SHP77 (cell line): ENCODE results near the gene ST6GALNAC2.
"Not testable (repeated sequence)": the region's sequence is repeated elsewhere in the genome, so short reads cannot be mapped to it uniquely, and the experiment has no call there.

Experiments
- DNase-seq, 2 experiments: peaks; one replicate each; lab custom pipeline; 2025; lab: John Stamatoyannopoulos, UW

ST6GALNAC2 gene

DNA sequence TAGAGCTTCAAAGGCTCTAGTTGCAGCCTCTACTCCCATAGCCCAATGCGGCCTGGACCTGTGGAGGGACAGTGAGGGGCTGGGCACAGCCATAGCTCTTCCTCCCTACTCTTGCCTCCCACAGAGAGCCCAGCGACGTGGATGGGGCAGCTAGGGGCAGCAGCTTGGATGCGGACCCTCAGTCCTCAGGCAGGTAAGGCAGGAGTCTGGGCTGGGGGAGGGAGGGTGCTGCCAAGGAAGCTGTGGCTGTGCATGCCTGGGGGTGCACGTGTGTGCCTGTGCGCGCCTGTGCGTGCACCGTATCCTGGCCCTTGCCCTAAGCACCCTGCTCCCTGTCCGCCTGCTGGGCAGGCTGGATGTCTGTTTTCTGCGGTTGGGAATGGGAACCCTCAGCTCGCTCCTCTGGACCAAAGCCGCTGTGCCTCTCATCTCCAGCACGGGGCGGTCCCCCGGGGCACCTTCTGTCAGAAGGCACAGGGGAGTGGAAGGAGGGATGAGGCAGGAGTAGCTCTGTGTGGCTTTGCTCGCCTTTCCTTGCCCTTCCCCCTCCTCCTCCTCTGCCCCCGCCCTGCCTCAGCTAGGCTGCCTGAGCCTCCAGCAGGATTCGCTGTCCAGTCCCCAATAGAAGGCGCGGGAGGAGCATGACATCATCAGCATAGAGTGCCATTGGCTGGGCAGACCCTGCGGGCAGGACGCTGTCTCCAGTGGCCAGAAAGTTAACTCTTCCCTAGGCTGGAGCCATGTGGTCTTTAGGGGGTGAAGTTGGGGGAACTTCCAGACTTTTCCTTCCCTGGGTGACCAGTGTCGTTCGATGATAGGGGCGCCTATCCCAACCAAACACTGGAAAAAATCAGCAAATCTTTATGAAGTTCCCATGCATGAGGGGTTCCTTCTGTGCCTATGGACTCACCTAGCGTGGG is 45.0 kb downstream of the ST6GALNAC2 start:
- peak; percentile 96 for DNase-seq

- DNase-seq = no peak
These were observed 45.9 kb downstream of the ST6GALNAC2 start, which contains the start of gene PRCD for GRCh38 chr17:76539631-76540271. TSS of gene PRCD (plus strand) at chr17:76540044. CDS start at chr17:76540142, 98 bp downstream.

DNA sequence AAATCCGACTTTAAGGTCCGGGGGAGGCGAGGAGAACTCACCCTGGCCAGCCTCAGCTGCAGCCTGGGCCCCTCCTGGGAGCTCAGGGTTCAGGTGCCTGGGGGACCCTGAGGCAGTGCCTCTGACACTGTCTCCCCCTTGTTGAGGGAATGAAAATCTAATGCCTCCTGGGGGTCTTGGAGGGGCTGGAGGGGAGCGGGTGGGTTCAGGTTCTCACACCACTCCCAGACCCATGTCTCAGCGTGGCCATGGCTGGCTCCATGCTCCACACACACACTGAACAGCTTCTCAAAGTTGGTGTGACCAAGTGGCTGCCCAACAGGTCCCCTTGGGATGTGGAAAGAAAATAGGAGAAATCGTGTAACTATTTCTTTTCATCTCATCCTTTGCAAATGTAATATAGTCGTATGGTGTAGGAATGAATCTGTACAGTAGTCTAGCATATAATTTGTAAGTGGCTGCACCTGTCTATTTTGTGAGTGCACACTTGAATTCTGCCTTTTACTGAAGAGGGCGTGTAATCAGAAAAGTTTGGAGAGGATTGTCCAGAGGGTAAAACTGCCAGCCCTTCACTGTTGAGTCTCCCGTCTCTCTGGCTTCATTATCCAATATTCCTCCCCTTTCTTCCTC is 46.6 kb downstream of the ST6GALNAC2 start:
- no peak for DNase-seq

GRCh38 chr17:76538281-76538931 is 47.3 kb downstream of the ST6GALNAC2 start:
- DNase-seq = no peak

DNA sequence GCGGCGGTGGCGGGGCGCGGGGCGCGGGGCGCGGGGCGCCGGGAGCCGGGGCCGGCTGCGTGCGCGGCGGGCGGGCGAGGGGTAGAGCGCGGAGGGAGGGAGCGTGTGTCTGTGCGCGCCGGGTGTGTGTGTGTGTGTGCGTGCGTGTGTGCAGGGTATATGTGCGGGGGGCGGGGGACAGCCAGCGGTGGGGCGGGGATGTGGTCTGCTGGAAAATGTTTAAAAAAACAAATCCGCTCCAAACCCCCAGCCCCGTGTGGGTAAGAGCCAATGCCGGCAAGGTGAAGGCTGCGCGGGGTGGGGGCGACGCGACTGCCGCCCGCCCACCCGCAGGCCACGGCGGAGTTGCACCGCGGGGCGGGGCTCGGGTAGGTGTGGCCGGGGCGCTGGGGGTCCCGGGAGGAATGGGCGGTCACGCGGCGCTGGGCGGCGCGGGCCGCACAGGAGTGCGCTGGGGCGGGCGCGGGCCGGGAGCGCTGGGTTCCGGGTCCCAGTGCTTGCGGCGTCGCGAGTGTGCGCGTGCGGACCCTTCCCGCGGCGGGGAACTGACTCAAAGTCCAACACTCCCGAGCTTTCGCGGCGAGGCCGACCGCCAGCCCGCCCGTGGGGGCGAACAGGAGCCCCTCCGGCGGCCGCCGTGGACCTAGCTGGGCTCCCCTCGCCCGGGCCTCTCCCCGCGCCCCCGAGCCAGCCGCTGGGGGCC is 47.9 kb downstream of the ST6GALNAC2 start, which contains the start of gene CYGB:
Gene CYGB, minus strand, starts transcription at position 132 of the 703 bp plus-strand sequence. CDS start 167 bp downstream, outside the sequence.
- DNase-seq = no peak

DNA sequence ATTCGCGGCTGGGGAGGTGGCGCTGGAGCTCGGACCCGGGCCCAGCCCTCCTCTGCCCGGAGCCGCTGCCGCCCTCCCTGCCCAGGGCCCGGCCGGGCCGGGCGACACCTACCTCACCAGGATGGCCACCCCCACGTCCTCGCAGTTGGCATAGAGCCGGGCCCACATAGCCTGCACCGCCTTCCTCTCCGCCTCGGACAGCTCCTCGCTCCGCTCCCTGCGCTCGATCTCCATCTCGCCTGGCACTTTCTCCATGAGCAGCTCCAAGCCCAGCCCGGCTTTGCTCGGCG is 48.4 kb downstream of the ST6GALNAC2 start:
- no peak for DNase-seq

- DNase-seq = no peak
These were observed 49.0 kb downstream of the ST6GALNAC2 start for GRCh38 chr17:76536511-76537287.

DNA sequence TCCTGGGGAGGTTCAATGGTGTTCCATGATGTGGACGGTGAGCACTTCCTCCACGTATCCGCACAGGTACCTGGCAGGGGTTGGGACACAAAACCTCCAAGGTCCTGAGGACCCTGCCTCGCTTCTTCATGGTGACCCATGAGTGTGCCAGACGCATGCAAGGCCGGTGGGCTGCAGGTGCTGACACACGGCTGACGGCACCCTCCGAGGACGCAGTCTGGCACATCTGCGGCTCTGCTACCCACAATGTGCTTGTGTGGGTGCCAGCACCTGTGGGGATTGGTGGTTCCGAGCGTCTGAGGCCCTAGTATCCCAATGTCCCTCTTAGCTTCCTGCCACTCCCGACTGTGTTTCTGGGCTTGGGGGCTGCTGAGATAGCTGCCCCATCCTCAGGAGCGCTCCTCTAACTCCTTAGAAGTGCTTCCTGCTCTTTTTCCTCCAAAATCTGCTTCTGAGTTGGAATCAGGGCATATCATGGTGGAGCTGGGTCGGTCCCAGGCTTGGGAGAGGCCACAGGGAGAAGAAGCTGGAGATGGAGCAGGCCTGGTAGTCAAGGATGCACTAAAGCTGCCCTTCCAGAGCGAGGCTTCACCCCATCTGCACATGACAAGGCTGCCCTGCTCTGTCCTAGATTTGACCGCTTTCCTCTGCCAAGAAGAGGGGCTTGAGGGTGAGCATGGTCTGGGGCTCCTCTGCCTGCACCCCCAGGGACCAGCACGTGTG is 49.7 kb downstream of the ST6GALNAC2 start:
- no peak for DNase-seq

GRCh38 chr17:76534831-76535732 is 50.6 kb downstream of the ST6GALNAC2 start:
- DNase-seq = no peak

DNA sequence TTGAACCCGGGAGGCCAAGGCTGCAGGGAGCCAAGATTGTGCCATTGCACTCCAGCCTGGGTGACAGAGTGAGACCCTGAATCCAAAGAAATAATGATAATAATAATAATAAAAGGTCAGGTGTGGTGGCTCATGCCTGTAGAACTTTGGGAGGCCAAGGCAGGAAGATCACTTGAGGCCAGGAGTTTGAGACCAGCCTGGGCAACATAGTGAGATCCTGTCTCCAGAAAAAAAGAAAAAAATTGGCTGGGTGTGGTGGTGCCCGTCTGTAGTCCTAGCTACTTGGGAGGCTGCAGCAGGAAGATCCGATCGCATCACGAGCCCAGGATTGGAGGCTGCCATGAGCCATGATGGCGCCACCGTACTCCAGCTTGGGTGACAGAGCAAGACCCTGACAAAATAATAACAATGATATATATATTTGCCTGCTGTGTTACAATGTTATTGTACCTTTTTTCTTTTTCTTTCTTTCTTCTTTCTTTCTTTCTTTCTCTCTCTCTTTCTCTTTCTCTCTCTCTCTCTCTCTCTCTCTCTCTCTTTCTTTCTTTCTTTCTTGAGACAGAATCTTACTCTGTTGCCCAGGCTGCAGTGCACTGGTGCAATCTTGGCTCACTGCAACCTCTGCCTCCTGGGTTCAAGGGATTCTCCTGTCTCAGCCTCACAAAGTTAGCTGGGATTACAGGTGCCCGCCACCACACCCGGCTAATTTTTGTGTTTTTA is 51.9 kb downstream of the ST6GALNAC2 start:
- DNase-seq = not testable (repeated sequence)

DNA sequence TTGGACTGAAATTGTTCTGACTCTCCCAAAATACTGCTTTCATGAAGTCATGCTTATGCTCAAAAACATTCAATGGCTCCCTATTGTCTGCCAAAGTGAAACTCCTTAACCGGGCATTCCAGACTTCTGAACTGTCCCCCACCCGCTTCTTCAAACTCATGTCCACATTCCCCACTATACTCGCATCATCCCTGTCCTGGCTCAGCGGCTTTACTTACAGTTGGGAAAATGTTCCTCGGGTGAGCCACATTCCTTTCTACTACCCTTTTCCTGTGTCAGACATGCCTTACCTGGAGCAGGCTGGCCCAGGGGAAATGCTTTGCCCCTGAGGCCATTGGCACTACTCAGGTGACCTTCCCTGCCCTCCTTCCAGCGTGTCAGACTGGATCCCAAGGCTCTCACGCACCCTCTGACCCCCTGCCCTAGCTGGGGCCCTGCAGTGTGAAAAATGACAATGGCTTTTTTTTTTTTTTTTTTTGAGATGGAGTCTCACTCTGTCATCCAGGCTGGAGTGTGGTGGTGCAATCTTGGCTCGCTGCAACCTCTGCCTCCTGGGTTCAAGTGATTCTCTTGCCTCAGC is 53.5 kb downstream of the ST6GALNAC2 start:
- no peak for DNase-seq

- no peak for DNase-seq
These were observed 54.1 kb downstream of the ST6GALNAC2 start for GRCh38 chr17:76531486-76532038.

- no peak for DNase-seq
These were observed 54.7 kb downstream of the ST6GALNAC2 start for GRCh38 chr17:76530811-76531485.

- no peak for DNase-seq
These were observed 55.5 kb downstream of the ST6GALNAC2 start for GRCh38 chr17:76530095-76530723.

- DNase-seq = no peak
These were observed 56.2 kb downstream of the ST6GALNAC2 start for GRCh38 chr17:76529224-76530094.
